Activated CD8-positive, alpha-beta memory T cell treated with anti-CD3 and anti-CD28 coated beads for 36 hours (primary cell): ENCODE results near the gene MAN1B1. TPM values are rescaled to one million over a fixed set of nuclear protein-coding genes. Genes with fewer than 3 reads are reported as not detected.

Experiments
- CTCF ChIA-PET: fragments of 350-600 bp; sonication (Branson Sonifier 250); formaldehyde crosslinking; loops from one replicate; lab custom pipeline; 2021; ENCODE audit warnings: antibody characterized with exemption; lab: Charles Lee
- POLR2A ChIA-PET: fragments of 350-600 bp; sonication (Branson Sonifier 250); formaldehyde crosslinking; loops from one replicate; lab custom pipeline; 2021; ENCODE audit warnings: antibody characterized with exemption; lab: Charles Lee
- total RNA-seq, 2 experiments: library from RNA; stranded (reverse); gene quantifications; one replicate each; pipeline ENCODE4 v1.2.3, GENCODE V29; 2021

Gene MAN1B1
- 10 to 100 TPM; 30.0 to 34.1 TPM for total RNA-seq

GRCh38 chr9:137086531-137087408, at the start of gene MAN1B1:
TSS of gene MAN1B1 (plus strand) at chr9:137086985. CDS start at chr9:137087000, 15 bp downstream.
- POLR2A ChIA-PET, result interaction anchor here (0.6 to 2.7 kb wide), 19 partner anchors 9 to 519 kb away, joined by 3 to 33 read pairs (median 4); partner anchors contain the start of genes ABCA2, ARRDC1, DPP7 and RABL6
- CTCF ChIA-PET, result interaction anchor here (0.7 to 8.4 kb wide), 8 partner anchors 9 to 154 kb away, joined by 3 to 72 read pairs (median 6); partner anchors contain the start of genes SAPCD2 and TUBB4B

GRCh38 chr9:137037035-137037434, 49.8 kb upstream of the MAN1B1 start:
- ChIA-PET CTCF (interaction anchor here (1.3 to 7.5 kb wide), 3 partner anchors 8 to 91 kb away, joined by 4 to 46 read pairs (median 43); partner anchors contain the start of genes ABCA2, C8G, FBXW5 and NPDC1), POLR2A (no interaction called here)

GRCh38 chr9:137037483-137037882, 49.3 kb upstream of the MAN1B1 start:
- CTCF ChIA-PET, result interaction anchor here (1.3 to 7.5 kb wide), 3 partner anchors 9 to 92 kb away, joined by 4 to 46 read pairs (median 43); partner anchors contain the start of genes ABCA2, C8G, FBXW5 and NPDC1
- POLR2A ChIA-PET, result interaction anchor here (0.7 kb wide), 1 partner anchor 279 kb away, joined by 3 read pairs; no protein-coding TSS in a partner anchor

GRCh38 chr9:137038916-137039315, 47.9 kb upstream of the MAN1B1 start:
- POLR2A ChIA-PET, result no interaction called here
- CTCF ChIA-PET, result interaction anchor here (1.0 to 7.5 kb wide), 4 partner anchors 9 to 28 kb away, joined by 3 to 43 read pairs (median 7); partner anchors contain the start of gene NPDC1

- POLR2A ChIA-PET, result interaction anchor here (0.8 kb wide), 1 partner anchor 9 kb away, joined by 3 read pairs; no protein-coding TSS in a partner anchor
- CTCF ChIA-PET, result interaction anchor here (1.0 to 7.5 kb wide), 4 partner anchors 8 to 35 kb away, joined by 3 to 43 read pairs (median 7); partner anchors contain the start of gene NPDC1
Observed at GRCh38 chr9:137039611-137040366, 47.0 kb upstream of the MAN1B1 start.

GRCh38 chr9:137040568-137040967, 46.2 kb upstream of the MAN1B1 start:
- ChIA-PET POLR2A (no interaction called here), CTCF (interaction anchor here (1.0 to 7.5 kb wide), 2 partner anchors 7 to 34 kb away, joined by 3 to 43 read pairs; partner anchors contain the start of gene NPDC1)

- CTCF ChIA-PET, result no interaction called here
- POLR2A ChIA-PET, result no interaction called here
Observed at GRCh38 chr9:137041124-137041523, 45.7 kb upstream of the MAN1B1 start.

GRCh38 chr9:137042751-137043727, 43.7 kb upstream of the MAN1B1 start:
- POLR2A ChIA-PET, result interaction anchor here (0.7 kb wide), 1 partner anchor 50 kb away, joined by 9 read pairs; no protein-coding TSS in a partner anchor
- CTCF ChIA-PET, result interaction anchor here (0.7 to 2.4 kb wide), 5 partner anchors 8 to 21 kb away, joined by 3 to 17 read pairs (median 8); no protein-coding TSS in a partner anchor

GRCh38 chr9:137044037-137044436, 42.7 kb upstream of the MAN1B1 start:
- POLR2A ChIA-PET, result interaction anchor here (1.2 kb wide), 1 partner anchor 9 kb away, joined by 6 read pairs; no protein-coding TSS in a partner anchor
- CTCF ChIA-PET, result interaction anchor here (1.0 to 2.4 kb wide), 8 partner anchors 9 to 183 kb away, joined by 3 to 17 read pairs (median 5); partner anchors contain the start of gene RNF224

GRCh38 chr9:137044502-137045177, 42.1 kb upstream of the MAN1B1 start:
- POLR2A ChIA-PET, result interaction anchor here (0.7 to 1.2 kb wide), 2 partner anchors 10 to 23 kb away, joined by 6 to 10 read pairs; no protein-coding TSS in a partner anchor
- CTCF ChIA-PET, result interaction anchor here (0.8 to 2.4 kb wide), 11 partner anchors 10 to 192 kb away, joined by 3 to 17 read pairs (median 4); partner anchors contain the start of genes FUT7 and RNF224

- POLR2A ChIA-PET, result interaction anchor here (0.6 to 1.2 kb wide), 2 partner anchors 11 to 246 kb away, joined by 3 to 6 read pairs; no protein-coding TSS in a partner anchor
- CTCF ChIA-PET, result interaction anchor here (0.8 to 4.8 kb wide), 15 partner anchors 9 to 256 kb away, joined by 3 to 120 read pairs (median 4); partner anchors contain the start of genes ABCA2, FUT7 and SAPCD2
Observed at GRCh38 chr9:137045294-137046087, 41.3 kb upstream of the MAN1B1 start.

GRCh38 chr9:137046088-137046787, 40.5 kb upstream of the MAN1B1 start, which contains the start of gene NPDC1:
TSS of gene NPDC1 (minus strand) at chr9:137046177. CDS start at chr9:137045989, 188 bp downstream.
- ChIA-PET CTCF (interaction anchor here (0.6 to 4.8 kb wide), 27 partner anchors 9 to 257 kb away, joined by 3 to 120 read pairs (median 4); partner anchors contain the start of genes ABCA2, FUT7, MAN1B1 and PAXX), POLR2A (interaction anchor here (0.6 to 1.3 kb wide), 6 partner anchors 11 to 249 kb away, joined by 3 to 8 read pairs (median 4); partner anchors contain the start of gene MAN1B1)

- POLR2A ChIA-PET, result interaction anchor here (0.9 kb wide), 1 partner anchor 9 kb away, joined by 3 read pairs; no protein-coding TSS in a partner anchor
- CTCF ChIA-PET, result interaction anchor here (1.0 to 4.8 kb wide), 6 partner anchors 12 to 150 kb away, joined by 3 to 120 read pairs (median 8); partner anchors contain the start of genes CLIC3 and SAPCD2
Observed at GRCh38 chr9:137048655-137049543, 37.9 kb upstream of the MAN1B1 start.
